Tibial nerve (tissue), 4 donors: Measurements from ENCODE around the gene TNIP2.

Experiments used
- CTCF ChIP-seq, 5 experiments: fragments of 200-600 bp in 3 of 5; fragments of 450-650 bp in 2 of 5; sonication (generic) in 3 of 5; IDR thresholded peaks; one replicate each; pipeline ENCODE4 v1.5.1; 2016 to 2019; ENCODE audit warnings: antibody characterized with exemption in 5 of 5, mild to moderate bottlenecking in 3 of 5, moderate library complexity in 2 of 5
- EP300 ChIP-seq, 2 donors: sonication (generic); formaldehyde crosslinking; IDR thresholded peaks; one replicate each; pipeline ENCODE4 v1.6.1; 2017; ENCODE audit warnings: antibody characterized with exemption in 2 of 2, mild to moderate bottlenecking in 1 of 2

- TF ChIP-seq CTCF (IDR thresholded peaks at IDR 0.05) (no peak), EP300 (IDR thresholded peaks at IDR 0.05) (no peak)
These were observed 46.7 kb upstream of the TNIP2 start for GRCh38 chr4:2802618-2803531.
